ENCODE results near the gene ATXN7L1.

ATXN7L1 gene

GRCh38 chr7:105674200-105674920, 202.0 kb downstream of the ATXN7L1 start:
- no peak for DNase-seq (ENCODE audit: low read depth in 3 of 3)

GRCh38 chr7:105673367-105674084, 202.9 kb downstream of the ATXN7L1 start:
- no peak for DNase-seq (ENCODE audit: low read depth in 3 of 3)

- no peak for DNase-seq (ENCODE audit: low read depth in 3 of 3)
Measured at GRCh38 chr7:105672801-105673200, 203.6 kb downstream of the ATXN7L1 start.

GRCh38 chr7:105666324-105666723, 210.1 kb downstream of the ATXN7L1 start:
- no peak for DNase-seq (ENCODE audit: low read depth in 3 of 3)

- no peak for DNase-seq (ENCODE audit: low read depth in 3 of 3)
Measured at GRCh38 chr7:105665684-105666083, 210.7 kb downstream of the ATXN7L1 start.

GRCh38 chr7:105664816-105665525, 211.4 kb downstream of the ATXN7L1 start:
- no peak for DNase-seq (ENCODE audit: low read depth in 3 of 3)

- DNase-seq (ENCODE audit: low read depth in 3 of 3): no peak
Measured at GRCh38 chr7:105662998-105663397, 213.4 kb downstream of the ATXN7L1 start.

GRCh38 chr7:105661625-105662024, 214.8 kb downstream of the ATXN7L1 start:
- DNase-seq (ENCODE audit: low read depth in 3 of 3): no peak

GRCh38 chr7:105656922-105657521, 219.4 kb downstream of the ATXN7L1 start:
- DNase-seq (ENCODE audit: low read depth in 3 of 3): peak; percentile 36 to 55 (median 37)

- no peak for DNase-seq (ENCODE audit: low read depth in 3 of 3)
Measured at GRCh38 chr7:105655500-105656380, 220.7 kb downstream of the ATXN7L1 start.

GRCh38 chr7:105655067-105655466, 221.3 kb downstream of the ATXN7L1 start:
- DNase-seq (ENCODE audit: low read depth in 3 of 3): no peak

GRCh38 chr7:105654095-105654686, 222.2 kb downstream of the ATXN7L1 start:
- no peak for DNase-seq (ENCODE audit: low read depth in 3 of 3)

GRCh38 chr7:105653441-105654005, 222.9 kb downstream of the ATXN7L1 start:
- no peak for DNase-seq (ENCODE audit: low read depth in 3 of 3)

GRCh38 chr7:105652359-105652993, 223.9 kb downstream of the ATXN7L1 start:
- peak; percentile 30 to 38 (median 34) for DNase-seq (ENCODE audit: low read depth in 3 of 3)

- DNase-seq (ENCODE audit: low read depth in 3 of 3): no peak
Measured at GRCh38 chr7:105651798-105652197, 224.6 kb downstream of the ATXN7L1 start.

- no peak for DNase-seq (ENCODE audit: low read depth in 3 of 3)
Measured at GRCh38 chr7:105650382-105650970, 225.9 kb downstream of the ATXN7L1 start.

GRCh38 chr7:105649727-105650381, 226.5 kb downstream of the ATXN7L1 start:
- DNase-seq (ENCODE audit: low read depth in 3 of 3): no peak

- DNase-seq (ENCODE audit: low read depth in 3 of 3): no peak
Measured at GRCh38 chr7:105648561-105649401, 227.6 kb downstream of the ATXN7L1 start.

Data from stimulated activated CD4-positive, alpha-beta T cell treated with anti-CD3 and anti-CD28 coated beads, TNF-alpha, amount 100 ng/mL, for 4 hours (primary cell).